K562 (cell line): ENCODE data around the gene ST3GAL3. TPM values are rescaled to one million over a fixed set of nuclear protein-coding genes. Genes with fewer than 3 reads are reported as not detected.

ENCODE experiments used
- ATAC-seq: fragments of 200-7000 bp; cut with Tn5 transposase; 3 replicates; pipeline ENCODE4 v1.9.1; 2020; ENCODE audit warnings: moderate library complexity
- BruUV-seq: library from RNA; stranded (reverse); fragments of 400-500 nt; replicated peaks from 2 replicates; lab custom pipeline; 2021; lab: Mats Ljungman, UMichigan
- CTCF ChIA-PET: fragments of 300-600 bp; formaldehyde crosslinking; extraction: SDS; loops from one replicate; lab custom pipeline; 2021; ENCODE audit warnings: low intra/inter-chr PET ratio; lab: Yijun Ruan, JAX
- POLR2A ChIA-PET: fragments of 300-600, 350-650 bp; sonication (Branson Sonifier 250); formaldehyde crosslinking; extraction: SDS; loops from one replicate; lab custom pipeline; 2021; ENCODE audit warnings: antibody characterized with exemption, inconsistent platforms; lab: Yijun Ruan, JAX
- DNase-seq, 4 experiments: peaks; one replicate each; pipeline versions ENCODE4 v3.0.0 to v3.0.0-alpha.2; 2011 to 2018; ENCODE audit warnings: low spot score in 3 of 4, mixed read lengths in 3 of 4; ENCODE audit errors: extremely low read depth in 1 of 4
- FAIRE-seq: peaks from 2 replicates; lab custom pipeline; 2011; peaks lifted over from hg19 to GRCh38; lab: Jason Lieb, UNC
- H2AFZ ChIP-seq: 2 replicates; pipeline ENCODE4 v1.6.0; 2011; ENCODE audit warnings: low read depth, low read length, control low read depth, inconsistent platforms
- H3K27ac ChIP-seq: fragments of 200-600 bp; 3 replicates; pipeline ENCODE4 v1.8.0; 2011; ENCODE audit warnings: low read depth, mild to moderate bottlenecking, control low read depth, inconsistent platforms, low read length, moderate library complexity, mixed read lengths; ENCODE audit errors: extremely low read depth
- H3K27me3 ChIP-seq, 2 experiments: fragments of 300-600 bp in 1 of 2; 2 replicates in 1 of 2; 3 replicates in 1 of 2; pipeline versions ENCODE4 v1.6.0 to v1.8.0; 2011; ENCODE audit warnings: inconsistent platforms in 2 of 2, low read length in 2 of 2, mild to moderate bottlenecking in 1 of 2, mixed read lengths in 1 of 2, moderate library complexity in 1 of 2; ENCODE audit not compliant: control insufficient read depth in 2 of 2, insufficient read depth in 2 of 2
- H3K36me3 ChIP-seq: fragments of 300-600 bp; 3 replicates; pipeline ENCODE4 v1.8.0; 2011; ENCODE audit warnings: mild to moderate bottlenecking, low read length, inconsistent platforms; ENCODE audit not compliant: control insufficient read depth, insufficient read depth
- H3K4me1 ChIP-seq, 2 experiments: fragments of 200-600 bp in 1 of 2; replicated peaks in 1 of 2; 2 replicates in 1 of 2; 3 replicates in 1 of 2; pipeline versions ENCODE4 v1.5.1 to v1.8.0; 2011; ENCODE audit warnings: inconsistent platforms in 2 of 2, low read length in 2 of 2, mild to moderate bottlenecking in 1 of 2, mixed read lengths in 1 of 2, moderate library complexity in 1 of 2; ENCODE audit not compliant: control insufficient read depth in 2 of 2, insufficient read depth in 2 of 2
- H3K4me2 ChIP-seq: 2 replicates; pipeline ENCODE4 v1.6.1; 2011; ENCODE audit warnings: low read length, control low read depth, inconsistent platforms, mixed read lengths; ENCODE audit not compliant: insufficient read depth
- H3K4me3 ChIP-seq: fragments of 200-600 bp; sonication (generic), shearing (Covaris generic); 2 replicates; pipeline ENCODE4 v1.5.1; 2016; ENCODE audit warnings: control low read depth, inconsistent platforms
- H3K79me2 ChIP-seq: fragments of 200-600 bp; 3 replicates; pipeline ENCODE4 v1.8.0; 2011; ENCODE audit warnings: low read length, inconsistent platforms; ENCODE audit not compliant: control insufficient read depth, insufficient read depth
- H3K9ac ChIP-seq, 2 experiments: 2 replicates each; pipeline versions ENCODE4 v1.6.0 to v1.6.1; 2011; ENCODE audit warnings: low read depth in 2 of 2, low read length in 2 of 2, control low read depth in 1 of 2, inconsistent platforms in 1 of 2, mild to moderate bottlenecking in 1 of 2, mixed read lengths in 1 of 2; ENCODE audit not compliant: insufficient read depth in 1 of 2
- H3K9me1 ChIP-seq: one replicate; pipeline ENCODE4 v1.6.0; 2011; ENCODE audit warnings: inconsistent platforms, mild to moderate bottlenecking, low read length, moderate library complexity; ENCODE audit not compliant: control insufficient read depth, insufficient read depth
- H3K9me3 ChIP-seq: replicated peaks from 2 replicates; pipeline ENCODE4 v1.5.1; 2011; ENCODE audit warnings: low read depth, low read length, inconsistent platforms; ENCODE audit not compliant: control insufficient read depth, insufficient read depth
- H4K20me1 ChIP-seq: replicated peaks from 2 replicates; pipeline ENCODE4 v1.6.1; 2011; ENCODE audit warnings: low read length, inconsistent platforms, mixed read lengths; ENCODE audit not compliant: control insufficient read depth, insufficient read depth
- BRCA1 ChIP-seq, 2 experiments: fragments of 450-650 bp in 1 of 2; sonication (generic) in 1 of 2; formaldehyde crosslinking in 1 of 2; IDR thresholded peaks; 2 replicates each; pipeline versions ENCODE4 v1.5.0 to v1.6.1; 2017 to 2020; ENCODE audit warnings: mild to moderate bottlenecking in 1 of 2, missing genetic modification reagents in 1 of 2
- HNRNPUL1 ChIP-seq: fragments of 200-400 bp; formaldehyde crosslinking; IDR thresholded peaks from 2 replicates; pipeline ENCODE4 v1.6.1; 2017; ENCODE audit warnings: low read length
- SNIP1 ChIP-seq: fragments of 450-650 bp; IDR thresholded peaks from 2 replicates; pipeline ENCODE4 v1.7.1; 2017; ENCODE audit warnings: low read depth, mild to moderate bottlenecking
- USF2 ChIP-seq: sonication (generic); formaldehyde crosslinking; IDR thresholded peaks from 2 replicates; pipeline ENCODE4 v1.5.0; 2020; ENCODE audit warnings: missing genetic modification reagents
- ZNF274 ChIP-seq: IDR thresholded peaks from 2 replicates; pipeline ENCODE4 v1.6.1; 2011; ENCODE audit warnings: low read depth, mild to moderate bottlenecking, low read length, moderate library complexity, borderline replicate concordance
- ZNF280B ChIP-seq: fragments of 250-450 bp; sonication (Bioruptor Pico); IDR thresholded peaks from 2 replicates; pipeline ENCODE4 v1.5.1; 2021; ENCODE audit warnings: mild to moderate bottlenecking
- WGBS: fragments of 100-300 bp; shearing (Covaris generic); methylation state at CpG from one replicate; pipeline ENCODE4 v1.1.6; 2016; ENCODE audit warnings: low coverage, mixed read lengths; ENCODE audit not compliant: insufficient coverage; ENCODE audit errors: missing lambda C conversion rate; 5-methylcytosine and 5-hydroxymethylcytosine counted together
- in situ Hi-C: fragments of 300-500 bp; cut with MboI; formaldehyde crosslinking; loops from 4 replicates; pipeline ENCODE4 v1.15.0; 2018; ENCODE audit warnings: inconsistent platforms, mixed read lengths
- intact Hi-C: fragments of 100-400 bp; cut with micrococcal nuclease; formaldehyde crosslinking; loops from 2 replicates; pipeline ENCODE4 v1.14.2; 2022
- polyA plus RNA-seq, 8 experiments: library from polyadenylated mRNA; depleted of rRNA in 4 of 8; stranded (reverse) in 5 of 8; unstranded in 3 of 8; fragments of >200 nt; fragmentation: Nextera tagmentation in 2 of 8; fragmentation: Illumina TruSeq in 1 of 8; extraction: Ambion mirVana in 2 of 8; extraction: Trizol in 1 of 8; gene quantifications; 2 replicates each; pipeline versions ENCODE4 v1.2.1 to v1.2.3, GENCODE V29; 2011 to 2014; ENCODE audit warnings: inconsistent platforms in 1 of 8, missing spikeins in 1 of 8
- total RNA-seq, 7 experiments: library from RNA; depleted of rRNA in 6 of 7; stranded (reverse); fragments of >200 nt in 6 of 7; fragmentation: Illumina TruSeq in 2 of 7; extraction: Trizol in 2 of 7; gene quantifications; 2 replicates each; pipeline versions ENCODE4 v1.2.1 to v1.2.3, GENCODE V29; 2011 to 2021; ENCODE audit warnings: low replicate concordance in 1 of 7

ST3GAL3 gene
- total and polyA plus RNA-seq, 9 of the 15 experiments (the other 6 are each of a cell fraction or from before 2014, with no cell fraction given) = 1.2 to 18.9 (median 11.0) TPM

- 16% methylated on average over 2 of the region's 2 CpGs for WGBS
- H3K27me3 ChIP-seq = no peaks in the 10 kb centered on the region
- no peak overlapping the region for H3K9ac ChIP-seq
- intact Hi-C loops (no loop called here), in situ Hi-C loops (no loop called here)
- H4K20me1 ChIP-seq = no peaks in the 10 kb centered on the region
- TF ChIP-seq BRCA1 (IDR thresholded peaks at IDR 0.05) (no peak), BRCA1 (CRISPR knock-in tag; IDR thresholded peaks at IDR 0.05) (no peak), USF2 (CRISPR knock-in tag) (0 out of 2 replicates have a peak, but pooled peaks have one; percentile 10), ZNF280B (CRISPR knock-in tag) (no peak), ZNF274 (no peak), SNIP1 (no peak), HNRNPUL1 (no peak)
- H3K4me1 ChIP-seq = peaks cover 4 to 17% of the 10 kb centered on the region in 2 experiments; a peak in 4 of 5 replicates
- H3K9me3 ChIP-seq = no peaks in the 10 kb centered on the region
- no TSS peak for BruUV-seq
- no peaks in the 10 kb centered on the region for H3K79me2 ChIP-seq
- H3K4me2 ChIP-seq = no peak overlapping the region
- no peak overlapping the region for H3K27ac ChIP-seq
- no peak overlapping the region for H3K4me3 ChIP-seq
- ChIA-PET CTCF (no interaction called here), POLR2A (interaction anchor here (0.7 to 1.7 kb wide), 3 partner anchors 9 to 121 kb away, joined by 3 to 4 read pairs (median 3); no protein-coding TSS in a partner anchor)
- no peak for FAIRE-seq
- H3K9me1 ChIP-seq = no peaks in the 10 kb centered on the region
- no peak for ATAC-seq
- no peak overlapping the region for H2AFZ ChIP-seq
- H3K36me3 ChIP-seq = peaks cover 2% of the 10 kb centered on the region; the same call in 1 of the 3 replicates
- no peak for DNase-seq
Measured at GRCh38 chr1:43877101-43877500, 169.8 kb downstream of the ST3GAL3 start.
